GM12872 (cell line): ENCODE measurements around the gene ZNF133.
A peak's percentile ranks its signal among the peaks of the same experiment; 100 is the strongest.

ENCODE experiments used
- CTCF ChIP-seq: IDR thresholded peaks from 3 replicates; pipeline ENCODE4 v1.5.1; 2011; ENCODE audit warnings: low read depth, mild to moderate bottlenecking, low read length, moderate library complexity; ENCODE audit not compliant: insufficient read depth

Gene ZNF133

GRCh38 chr20:18287915-18288748 lies at the start of gene ZNF133:
ZNF133 (plus strand) TSS chr20:18288527; CDS start chr20:18305687, 17,160 bp downstream.
- TF ChIP-seq CTCF = 0 out of 3 replicates have a peak, but pooled peaks have one; percentile 15

GRCh38 chr20:18240997-18241396 lies 47.3 kb upstream of the ZNF133 start:
- no peak for TF ChIP-seq CTCF

- TF ChIP-seq CTCF = no peak
These were observed 44.5 kb upstream of the ZNF133 start for GRCh38 chr20:18243802-18244201.

GRCh38 chr20:18250217-18250616 lies 38.1 kb upstream of the ZNF133 start:
- TF ChIP-seq CTCF = no peak

- TF ChIP-seq CTCF = no peak
These were observed 35.5 kb upstream of the ZNF133 start for GRCh38 chr20:18252597-18253451.

GRCh38 chr20:18254615-18255014 lies 33.7 kb upstream of the ZNF133 start:
- no peak for TF ChIP-seq CTCF

- TF ChIP-seq CTCF = no peak
These were observed 32.8 kb upstream of the ZNF133 start for GRCh38 chr20:18255526-18255925.
